ENCODE results near the gene DPF3.

GRCh38 chr14:72809063-72809462 is 84.8 kb downstream of the DPF3 start:
- TF ChIP-seq CTCF (conservative IDR thresholded peaks at IDR 0.05) (no peak), EZH2 (IDR thresholded peaks at IDR 0.05; ENCODE audit: low read depth) (no peak)
